WERI-Rb-1 (cell line): ENCODE measurements around the gene SDK2.

Experiments used
- DNase-seq: peaks from one replicate; pipeline ENCODE4 v3.0.0-alpha.2; 2020
- H3K27ac ChIP-seq: fragments of 250-450 bp; sonication (Bioruptor Pico); 2 replicates; pipeline ENCODE4 v1.5.1; 2020; ENCODE audit warnings: mild to moderate bottlenecking, moderate library complexity
- H3K27me3 ChIP-seq: fragments of 250-450 bp; sonication (Bioruptor Pico); 2 replicates; pipeline ENCODE4 v1.5.1; 2021; ENCODE audit warnings: mild to moderate bottlenecking, low read depth, moderate library complexity; ENCODE audit not compliant: insufficient read depth, severe bottlenecking
- H3K36me3 ChIP-seq: fragments of 250-450 bp; sonication (Bioruptor Pico); 2 replicates; pipeline ENCODE4 v1.5.1; 2020; ENCODE audit warnings: mild to moderate bottlenecking, moderate library complexity
- H3K4me3 ChIP-seq: 2 replicates; pipeline ENCODE4 v1.5.1; 2011; ENCODE audit warnings: low read depth, mild to moderate bottlenecking, control low read depth, low read length
- H3K9me3 ChIP-seq: fragments of 250-450 bp; sonication (Bioruptor Pico); 2 replicates; pipeline ENCODE4 v1.5.1; 2021; ENCODE audit warnings: mild to moderate bottlenecking, moderate library complexity; ENCODE audit not compliant: severe bottlenecking
- CTCF ChIP-seq: IDR thresholded peaks from 2 replicates; pipeline ENCODE4 v1.5.1; 2011; ENCODE audit warnings: low read depth, mild to moderate bottlenecking, control low read depth, inconsistent platforms, low read length

Gene SDK2

DNA sequence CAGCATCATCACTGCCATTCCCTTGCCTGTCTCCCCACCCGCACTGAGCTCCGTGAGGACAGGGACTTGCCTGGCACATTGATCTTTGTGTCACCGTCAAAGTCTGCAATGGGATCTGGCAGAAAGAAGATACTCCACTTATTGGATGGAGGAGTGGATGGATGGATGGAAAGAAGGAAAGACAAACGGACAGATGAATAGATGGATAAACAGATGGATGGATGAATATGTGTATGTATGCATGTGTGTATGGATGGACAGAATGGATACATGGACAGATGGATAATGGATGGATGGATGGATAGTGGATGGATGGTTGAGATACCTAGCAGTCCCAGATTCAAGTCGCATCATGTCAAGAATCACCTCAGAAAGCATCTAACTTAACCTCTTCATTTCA, 99.9 kb downstream of the SDK2 start:
- no peak for DNase-seq
- H3K27ac ChIP-seq, result no peak overlapping the region
- no peak overlapping the region for H3K4me3 ChIP-seq
- H3K36me3 ChIP-seq, result no peaks in the 10 kb centered on the region; the same call in 1 of the 2 replicates
- TF ChIP-seq CTCF, result no peak
- H3K27me3 ChIP-seq, result no peaks in the 10 kb centered on the region
- H3K9me3 ChIP-seq, result no peaks in the 10 kb centered on the region

DNA sequence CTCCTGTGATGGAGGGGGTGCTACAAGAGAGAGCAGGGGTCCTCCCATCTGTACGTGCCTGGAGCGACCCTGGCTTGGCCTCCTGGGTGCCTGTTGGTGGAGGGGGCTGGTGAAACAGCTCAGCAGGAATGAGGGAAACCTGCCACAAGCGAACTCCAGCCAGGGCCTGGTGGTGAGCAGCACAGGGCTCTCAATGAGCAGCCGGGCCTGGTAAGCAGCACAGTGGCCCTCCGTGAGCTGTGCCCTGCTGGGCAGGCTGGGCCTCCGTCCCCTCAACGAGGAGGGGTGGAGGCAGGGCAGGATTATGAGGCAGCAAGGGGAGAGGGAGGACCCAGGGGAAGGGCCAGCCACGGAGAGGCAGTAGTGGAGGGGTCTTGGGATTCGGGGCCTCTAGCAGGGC, 101.9 kb downstream of the SDK2 start:
- H3K27me3 ChIP-seq, result no peaks in the 10 kb centered on the region
- H3K9me3 ChIP-seq, result no peaks in the 10 kb centered on the region
- H3K4me3 ChIP-seq, result no peak overlapping the region
- no peaks in the 10 kb centered on the region; the same call in 1 of the 2 replicates for H3K36me3 ChIP-seq
- peak; percentile 59 for DNase-seq
- no peak for TF ChIP-seq CTCF
- H3K27ac ChIP-seq, result peak overlapping the region; percentile 23

DNA sequence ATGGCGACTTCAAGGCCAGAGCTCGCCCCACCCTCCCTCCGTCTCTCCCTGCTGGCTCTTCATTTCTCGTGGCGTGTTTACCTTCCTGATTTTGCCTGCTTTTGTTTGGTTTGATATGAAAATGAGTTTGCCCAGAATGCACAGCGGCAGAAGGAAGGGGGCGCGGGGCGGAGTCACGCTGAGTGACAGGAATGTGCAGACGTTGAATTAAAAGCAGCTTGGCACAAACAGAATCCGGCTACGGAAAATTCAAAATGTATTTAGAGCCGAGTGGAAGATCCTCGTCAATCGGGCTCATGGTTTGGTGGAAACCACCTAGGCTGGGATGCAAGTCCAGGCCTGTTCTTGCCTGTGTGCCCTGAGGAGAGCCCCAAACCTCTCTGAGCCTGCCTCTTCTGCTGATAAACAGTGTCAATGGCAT, 102.7 kb downstream of the SDK2 start:
- Histone ChIP-seq H3K36me3 (no peaks in the 10 kb centered on the region; the same call in 1 of the 2 replicates), H3K9me3 (no peaks in the 10 kb centered on the region), H3K27ac (peak overlapping the region; percentile 23), H3K4me3 (no peak overlapping the region), H3K27me3 (no peaks in the 10 kb centered on the region)
- DNase-seq, result no peak
- TF ChIP-seq CTCF, result no peak

DNA sequence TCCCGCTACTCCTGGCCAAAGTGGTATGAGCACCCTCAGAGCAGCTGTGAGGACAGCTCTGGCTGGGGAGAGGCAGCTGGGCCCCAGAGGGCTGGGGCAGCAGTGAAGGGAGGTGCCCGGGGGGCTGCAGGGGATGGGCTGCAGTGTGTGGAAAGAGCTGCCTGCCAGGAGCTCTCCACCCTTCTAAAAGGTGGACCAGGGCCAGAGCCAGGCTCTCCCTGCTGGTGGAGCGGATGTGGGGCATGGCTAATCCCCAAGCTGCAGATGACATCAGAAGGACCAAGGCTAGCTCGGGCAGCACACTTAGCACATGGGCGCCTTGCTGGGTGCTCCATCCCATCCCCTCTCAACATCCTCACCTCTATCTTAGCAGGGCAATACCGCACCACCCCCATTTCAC, 103.1 kb downstream of the SDK2 start:
- DNase-seq, result peak; percentile 49

DNA sequence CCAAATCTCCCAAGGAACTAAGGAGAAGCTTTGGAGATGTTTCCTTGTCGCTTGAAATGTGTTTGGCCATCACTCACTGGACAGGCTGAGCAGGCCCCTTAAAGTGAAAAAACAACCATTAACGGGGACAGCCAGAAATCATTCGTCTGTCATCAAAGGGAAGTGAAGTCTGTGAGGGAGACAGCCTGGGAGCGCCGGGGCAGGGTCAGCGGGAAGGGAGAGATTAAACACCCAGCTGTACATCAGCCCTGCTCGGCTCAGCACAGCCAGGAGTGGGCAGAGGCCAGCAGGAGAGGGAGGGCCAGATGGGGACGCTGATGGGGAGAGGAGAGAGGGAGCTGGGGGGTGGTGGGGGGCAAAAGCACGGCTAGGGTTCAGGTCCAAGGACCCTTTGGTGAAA, 105.1 kb downstream of the SDK2 start:
- no peaks in the 10 kb centered on the region for H3K27me3 ChIP-seq
- peak; percentile 90 for DNase-seq
- H3K4me3 ChIP-seq, result no peak overlapping the region

More for the DNA sequence above, 103.1 kb downstream of the SDK2 start:
- H3K27me3 ChIP-seq, result no peaks in the 10 kb centered on the region
- no peaks in the 10 kb centered on the region for H3K9me3 ChIP-seq
- no peak overlapping the region for H3K4me3 ChIP-seq
- H3K27ac ChIP-seq, result peak overlapping the region; percentile 23
- TF ChIP-seq CTCF, result peak; percentile 29; the same call in 1 of the 2 replicates
- no peaks in the 10 kb centered on the region; the same call in 1 of the 2 replicates for H3K36me3 ChIP-seq

More for the DNA sequence above, 105.1 kb downstream of the SDK2 start:
- no peaks in the 10 kb centered on the region for H3K9me3 ChIP-seq
- no peaks in the 10 kb centered on the region; the same call in none of the 2 replicates for H3K36me3 ChIP-seq
- no peak for TF ChIP-seq CTCF
- H3K27ac ChIP-seq, result peak overlapping the region; percentile 93
